Measurements from ENCODE around the gene CCDC141. TPM values are rescaled to one million over a fixed set of nuclear protein-coding genes. Genes with fewer than 3 reads are reported as not detected.

Gene CCDC141
- polyA plus RNA-seq, 3 donors, result 0.09 to 0.54 (median 0.45) TPM

- no peak overlapping the region for H3K27ac ChIP-seq (ENCODE audit: low read depth, low read length)
Measured at GRCh38 chr2:178934571-178934970, 115.4 kb downstream of the CCDC141 start.

- H3K27ac ChIP-seq (ENCODE audit: low read depth, low read length), result no peak overlapping the region
- WGBS, 3 donors, result 74 to 86% (median 82%) methylated on average over 3 of the region's 3 CpGs
Measured at GRCh38 chr2:178933493-178933892, 116.4 kb downstream of the CCDC141 start.

GRCh38 chr2:178928077-178928476, 121.9 kb downstream of the CCDC141 start:
- WGBS, 3 donors, result 85 to 95% (median 87%) methylated on average over 4 of the region's 4 CpGs
- H3K27ac ChIP-seq (ENCODE audit: low read depth, low read length), result no peak overlapping the region

- WGBS, 3 donors, result 57 to 76% (median 68%) methylated on average over 7 of the region's 7 CpGs
- H3K27ac ChIP-seq (ENCODE audit: low read depth, low read length), result no peak overlapping the region
Measured at GRCh38 chr2:178927173-178927572, 122.8 kb downstream of the CCDC141 start.

- WGBS, 3 donors, result 67 to 97% (median 93%) methylated on average over 1 of the region's 1 CpG
- H3K27ac ChIP-seq (ENCODE audit: low read depth, low read length), result no peak overlapping the region
Measured at GRCh38 chr2:178924817-178925216, 125.1 kb downstream of the CCDC141 start.

- 91 to 94% (median 94%) methylated on average over 8 of the region's 8 CpGs for WGBS, 3 donors
- no peak overlapping the region for H3K27ac ChIP-seq (ENCODE audit: low read depth, low read length)
Measured at GRCh38 chr2:178923546-178923945, 126.4 kb downstream of the CCDC141 start.

- 75 to 84% (median 83%) methylated on average over 3 of the region's 3 CpGs for WGBS, 3 donors
Measured at GRCh38 chr2:178920916-178921513, 128.9 kb downstream of the CCDC141 start.

GRCh38 chr2:178917555-178917954, 132.4 kb downstream of the CCDC141 start:
- WGBS, 3 donors, result 76 to 81% (median 79%) methylated on average over 4 of the region's 4 CpGs
- H3K27ac ChIP-seq (ENCODE audit: low read depth, low read length), result no peak overlapping the region

More at GRCh38 chr2:178920916-178921513, 128.9 kb downstream of the CCDC141 start:
- H3K27ac ChIP-seq (ENCODE audit: low read depth, low read length), result no peak overlapping the region

GRCh38 chr2:178915423-178916173, 134.3 kb downstream of the CCDC141 start:
- 48 to 64% (median 53%) methylated on average over 2 of the region's 2 CpGs for WGBS, 3 donors
- H3K27ac ChIP-seq (ENCODE audit: low read depth, low read length), result no peak overlapping the region

GRCh38 chr2:178914259-178914849, 135.6 kb downstream of the CCDC141 start:
- WGBS, 3 donors, result 28 to 30% (median 29%) methylated on average over 4 of the region's 4 CpGs
- no peak overlapping the region for H3K27ac ChIP-seq (ENCODE audit: low read depth, low read length)

- H3K27ac ChIP-seq (ENCODE audit: low read depth, low read length), result no peak overlapping the region
- 96 to 98% (median 97%) methylated on average over 1 of the region's 1 CpG for WGBS, 3 donors
Measured at GRCh38 chr2:178913049-178913441, 136.9 kb downstream of the CCDC141 start.

- WGBS, 3 donors, result 79 to 91% (median 86%) methylated on average over 2 of the region's 2 CpGs
Measured at GRCh38 chr2:178912416-178913048, 137.4 kb downstream of the CCDC141 start.

GRCh38 chr2:178911039-178911438, 138.9 kb downstream of the CCDC141 start:
- H3K27ac ChIP-seq (ENCODE audit: low read depth, low read length), result no peak overlapping the region
- WGBS, 3 donors, result 34 to 78% (median 72%) methylated on average over 2 of the region's 2 CpGs

More at GRCh38 chr2:178912416-178913048, 137.4 kb downstream of the CCDC141 start:
- H3K27ac ChIP-seq (ENCODE audit: low read depth, low read length), result no peak overlapping the region

- no peak overlapping the region for H3K27ac ChIP-seq (ENCODE audit: low read depth, low read length)
- 48 to 89% (median 85%) methylated on average over 5 of the region's 5 CpGs for WGBS, 3 donors
Measured at GRCh38 chr2:178910005-178910404, 139.9 kb downstream of the CCDC141 start.

- no peak overlapping the region for H3K27ac ChIP-seq (ENCODE audit: low read depth, low read length)
- WGBS, 3 donors, result 77 to 84% (median 81%) methylated on average over 2 of the region's 2 CpGs
Measured at GRCh38 chr2:178909507-178909906, 140.4 kb downstream of the CCDC141 start.

GRCh38 chr2:178908810-178909209, 141.1 kb downstream of the CCDC141 start:
- no peak overlapping the region for H3K27ac ChIP-seq (ENCODE audit: low read depth, low read length)

- H3K27ac ChIP-seq (ENCODE audit: low read depth, low read length), result no peak overlapping the region
- WGBS, 3 donors, result 61 to 77% (median 72%) methylated on average over 2 of the region's 2 CpGs
Measured at GRCh38 chr2:178905261-178905660, 144.7 kb downstream of the CCDC141 start.

- H3K27ac ChIP-seq (ENCODE audit: low read depth, low read length), result no peak overlapping the region
Measured at GRCh38 chr2:178899656-178900055, 150.3 kb downstream of the CCDC141 start.

GRCh38 chr2:178895872-178896271, 154.1 kb downstream of the CCDC141 start:
- WGBS, 3 donors, result 86 to 90% (median 87%) methylated on average over 2 of the region's 2 CpGs

More at GRCh38 chr2:178895872-178896271, 154.1 kb downstream of the CCDC141 start:
- no peak overlapping the region for H3K27ac ChIP-seq (ENCODE audit: low read depth, low read length)

Measured in adipose tissue (tissue), 3 donors.